IPS DF 6.9 (cell line): ENCODE results near the gene RSRC1.
"Not testable (repeated sequence)": the region's sequence is repeated elsewhere in the genome, so short reads cannot be mapped to it uniquely, and the experiment has no call there.

ENCODE experiments used
- DNase-seq: peaks from one replicate; pipeline ENCODE4 v3.0.0-alpha.2; 2013; ENCODE audit warnings: low read depth, low spot score
- H3K27ac ChIP-seq: one replicate; pipeline ENCODE4 v1.5.1; 2013; ENCODE audit warnings: low read length, control low read depth
- H3K27me3 ChIP-seq: 2 replicates; pipeline ENCODE4 v1.6.1; 2013; ENCODE audit warnings: mild to moderate bottlenecking, low read length; ENCODE audit not compliant: control insufficient read depth, insufficient read depth
- H3K36me3 ChIP-seq: 2 replicates; pipeline ENCODE4 v1.6.1; 2013; ENCODE audit warnings: low read length; ENCODE audit not compliant: control insufficient read depth, insufficient read depth
- H3K4me1 ChIP-seq: 2 replicates; pipeline ENCODE4 v1.6.1; 2013; ENCODE audit warnings: low read length; ENCODE audit not compliant: control insufficient read depth, insufficient read depth
- H3K4me3 ChIP-seq: 2 replicates; pipeline ENCODE4 v1.5.1; 2013; ENCODE audit warnings: mild to moderate bottlenecking, low read length
- H3K9me3 ChIP-seq: 2 replicates; pipeline ENCODE4 v1.6.1; 2013; ENCODE audit warnings: low read length, inconsistent platforms; ENCODE audit not compliant: control insufficient read depth, insufficient read depth
- WGBS: extraction: QIAGEN DNeasy Blood & Tissue Kit; methylation state at CpG from one replicate; pipeline ENCODE4 v1.1.7; 2013; ENCODE audit warnings: mixed read lengths, missing lambda C conversion rate; ENCODE audit not compliant: insufficient read length, insufficient coverage; 5-methylcytosine and 5-hydroxymethylcytosine counted together

RSRC1 gene

DNA sequence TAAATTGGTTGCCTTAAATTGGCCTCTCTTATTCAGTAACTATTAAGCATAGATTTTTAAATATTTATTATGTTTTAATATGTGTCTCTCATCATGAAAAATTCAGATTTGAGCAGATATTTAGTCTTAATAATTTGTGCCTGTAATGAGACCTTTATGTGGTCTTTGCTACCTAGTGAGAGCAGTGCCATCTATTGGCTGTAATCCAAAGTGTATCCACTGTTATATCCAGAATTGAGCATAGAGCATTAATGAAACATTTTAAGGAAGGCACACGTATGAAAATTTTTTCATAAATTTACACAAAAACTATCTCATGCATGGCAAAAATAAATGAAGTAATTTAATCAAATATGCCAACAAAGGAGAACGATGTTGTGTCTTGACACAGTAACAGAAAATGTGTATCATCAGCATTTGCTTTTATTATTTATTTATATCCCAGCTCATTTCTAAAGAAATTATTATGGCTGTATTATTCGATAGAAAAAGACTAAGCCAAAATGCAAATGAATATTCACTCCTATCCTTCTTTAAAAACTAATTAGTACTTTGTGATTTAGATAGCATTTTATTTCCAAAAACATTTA, 203.5 kb downstream of the RSRC1 start:
- Histone ChIP-seq H3K4me1 (no peaks in the 10 kb centered on the region), H3K27ac (no peak overlapping the region), H3K36me3 (no peaks in the 10 kb centered on the region), H3K4me3 (no peak overlapping the region), H3K27me3 (no peaks in the 10 kb centered on the region), H3K9me3 (no peaks in the 10 kb centered on the region)
- DNase-seq, result no peak
- WGBS, result no CpG with 5 or more reads among the region's 3 CpGs

- Histone ChIP-seq H3K4me3 (no peak overlapping the region), H3K27me3 (no peaks in the 10 kb centered on the region), H3K4me1 (no peaks in the 10 kb centered on the region), H3K27ac (no peak overlapping the region), H3K9me3 (no peaks in the 10 kb centered on the region), H3K36me3 (no peaks in the 10 kb centered on the region)
- no peak for DNase-seq
- WGBS, result no CpG with 5 or more reads among the region's 6 CpGs
These were observed 204.8 kb downstream of the RSRC1 start for GRCh38 chr3:158314426-158315357.

DNA sequence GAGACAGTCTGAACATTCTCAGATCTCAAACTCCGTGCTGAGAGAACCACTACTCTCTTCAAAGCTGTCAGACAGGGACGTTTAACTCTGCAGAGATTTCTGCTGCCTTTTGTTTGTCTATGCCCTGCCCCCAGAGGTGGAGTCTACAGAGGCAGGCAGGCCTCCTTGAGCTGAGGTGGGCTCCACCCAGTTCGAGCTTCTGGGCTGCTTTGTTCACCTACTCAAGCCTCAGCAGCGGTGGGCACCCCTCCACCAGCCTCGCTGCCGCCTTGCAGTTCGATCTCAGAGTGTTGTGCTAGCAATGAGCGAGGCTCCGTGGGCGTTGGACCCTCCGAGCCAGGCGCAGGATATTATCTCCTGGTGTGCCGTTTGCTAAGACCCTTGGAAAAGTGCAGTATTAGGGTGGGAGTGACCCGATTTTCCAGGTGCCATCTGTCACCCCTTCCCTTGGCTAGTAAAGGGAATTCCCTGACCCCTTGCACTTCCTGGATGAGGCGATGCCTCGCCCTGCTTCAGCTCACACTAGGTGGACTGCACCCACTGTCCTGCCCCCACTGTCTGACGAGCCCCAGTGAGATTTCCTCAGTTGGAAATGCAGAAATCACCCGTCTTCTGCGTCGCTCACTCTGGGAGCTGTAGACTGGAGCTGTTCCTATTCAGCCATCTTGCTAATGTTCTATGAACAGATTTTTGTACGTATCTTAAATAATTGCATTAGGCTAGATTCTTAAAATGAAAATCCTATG, 220.0 kb downstream of the RSRC1 start:
- no CpG with 5 or more reads among the region's 21 CpGs for WGBS
- not testable (repeated sequence) for H3K27me3 ChIP-seq, DNase-seq, H3K36me3 ChIP-seq, H3K27ac ChIP-seq, H3K4me3 ChIP-seq, H3K4me1 ChIP-seq, H3K9me3 ChIP-seq

DNA sequence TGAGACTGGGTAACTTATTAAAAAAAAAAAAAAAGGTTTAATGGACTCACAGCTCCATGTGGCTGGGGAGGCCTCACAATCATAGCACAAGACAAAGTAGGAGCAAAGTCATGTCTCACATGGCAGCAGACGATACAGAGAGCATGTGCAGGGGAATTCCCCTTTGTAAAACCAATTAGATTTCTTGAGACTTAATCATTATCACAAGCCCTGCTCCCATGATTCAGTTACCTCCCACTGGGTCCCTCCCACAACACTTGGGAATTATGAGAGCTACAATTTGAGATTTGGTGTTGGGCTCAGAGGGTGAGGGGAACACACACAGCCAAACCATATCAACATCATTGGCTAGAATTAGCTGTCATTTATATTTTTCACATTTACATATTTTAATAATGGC, 221.0 kb downstream of the RSRC1 start:
- Histone ChIP-seq H3K4me1 (no peaks in the 10 kb centered on the region), H3K4me3 (no peak overlapping the region), H3K36me3 (no peaks in the 10 kb centered on the region), H3K27ac (no peak overlapping the region), H3K27me3 (no peaks in the 10 kb centered on the region), H3K9me3 (no peaks in the 10 kb centered on the region)
- DNase-seq, result no peak
- whole genome bisulfite sequencing, result no CpG with 5 or more reads among the region's 1 CpG

- Histone ChIP-seq H3K36me3 (no peaks in the 10 kb centered on the region), H3K4me1 (no peaks in the 10 kb centered on the region), H3K27ac (no peak overlapping the region), H3K27me3 (no peaks in the 10 kb centered on the region), H3K4me3 (no peak overlapping the region), H3K9me3 (no peaks in the 10 kb centered on the region)
- no peak for DNase-seq
- no CpG with 5 or more reads among the region's 1 CpG for WGBS
These were observed 223.8 kb downstream of the RSRC1 start for GRCh38 chr3:158333736-158334135.

- no peak for DNase-seq
- Histone ChIP-seq H3K27ac (no peak overlapping the region), H3K9me3 (no peaks in the 10 kb centered on the region), H3K4me1 (no peaks in the 10 kb centered on the region), H3K27me3 (no peaks in the 10 kb centered on the region), H3K4me3 (no peak overlapping the region), H3K36me3 (no peaks in the 10 kb centered on the region)
- WGBS, result no CpG with 5 or more reads among the region's 7 CpGs
These were observed 227.2 kb downstream of the RSRC1 start for GRCh38 chr3:158337110-158337509.

DNA sequence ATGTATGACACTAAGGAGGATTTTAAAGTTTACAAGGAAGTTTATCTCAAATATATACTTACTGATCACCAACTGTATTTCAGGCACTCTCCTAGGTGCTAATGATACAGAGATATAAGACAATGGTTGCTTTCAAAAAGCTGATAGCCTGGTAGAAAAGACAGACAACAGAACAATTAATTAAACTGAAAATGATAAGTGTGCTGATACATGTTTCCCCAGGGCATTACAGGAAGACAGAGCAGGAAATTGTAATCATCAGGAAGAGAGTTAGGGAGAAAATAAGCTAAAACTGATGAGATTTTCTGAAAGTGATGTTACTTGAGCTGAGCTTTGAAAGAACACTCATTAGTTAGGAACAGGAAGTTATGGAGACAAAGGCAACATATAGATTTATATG, 229.7 kb downstream of the RSRC1 start:
- Histone ChIP-seq H3K9me3 (no peaks in the 10 kb centered on the region), H3K27me3 (no peaks in the 10 kb centered on the region), H3K27ac (no peak overlapping the region), H3K4me1 (no peaks in the 10 kb centered on the region), H3K36me3 (no peaks in the 10 kb centered on the region), H3K4me3 (no peak overlapping the region)
- DNase-seq, result no peak

- H3K27me3 ChIP-seq, H3K27ac ChIP-seq, H3K4me3 ChIP-seq, H3K36me3 ChIP-seq, DNase-seq, H3K4me1 ChIP-seq, H3K9me3 ChIP-seq: not testable (repeated sequence)
- no CpG with 5 or more reads among the region's 2 CpGs for WGBS
These were observed 231.1 kb downstream of the RSRC1 start for GRCh38 chr3:158340951-158341350.

- WGBS, result no CpG with 5 or more reads among the region's 1 CpG
- H3K27ac ChIP-seq, result no peak overlapping the region
- 0 out of 2 replicates have a peak, but pooled peaks cover 2% of the 10 kb centered on the region for H3K4me1 ChIP-seq
- no peaks in the 10 kb centered on the region for H3K9me3 ChIP-seq
- H3K36me3 ChIP-seq, result no peaks in the 10 kb centered on the region
- DNase-seq, result no peak
- H3K27me3 ChIP-seq, result no peaks in the 10 kb centered on the region
- no peak overlapping the region for H3K4me3 ChIP-seq
These were observed 238.1 kb downstream of the RSRC1 start for GRCh38 chr3:158347966-158348365.

DNA sequence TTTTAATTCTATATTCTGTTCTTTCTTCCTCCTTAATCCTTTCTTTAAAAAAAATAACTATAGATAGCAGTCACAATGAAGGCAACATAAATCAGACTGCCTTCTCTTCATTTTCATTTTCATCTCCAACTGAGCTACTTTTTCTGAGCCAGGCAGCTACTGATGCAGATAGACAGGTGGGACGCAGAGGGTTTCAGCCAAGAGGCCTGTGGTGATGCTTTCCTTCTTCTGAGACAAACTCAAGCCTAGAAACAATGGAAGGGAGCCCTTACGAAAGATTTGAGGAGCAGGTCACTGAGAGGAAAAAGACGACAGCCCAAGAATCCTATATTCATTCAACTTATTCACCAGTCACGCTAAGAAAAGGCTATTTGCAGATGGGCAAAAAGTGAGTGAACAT, 241.1 kb downstream of the RSRC1 start:
- Histone ChIP-seq H3K27ac (no peak overlapping the region), H3K36me3 (no peaks in the 10 kb centered on the region), H3K9me3 (no peaks in the 10 kb centered on the region), H3K4me1 (0 out of 2 replicates have a peak, but pooled peaks cover 2% of the 10 kb centered on the region), H3K4me3 (no peak overlapping the region), H3K27me3 (no peaks in the 10 kb centered on the region)
- DNase-seq, result no peak
- WGBS, result no CpG with 5 or more reads among the region's 4 CpGs
